Ammon's horn (tissue), 1 donor: Measurements from ENCODE around the gene CDH12.
"Not testable (repeated sequence)": the region's sequence is repeated elsewhere in the genome, so short reads cannot be mapped to it uniquely, and the experiment has no call there.

Experiments used
- DNase-seq: peaks from one replicate; pipeline ENCODE4 v3.0.0-alpha.2; 2016; ENCODE audit warnings: low spot score

Gene CDH12

GRCh38 chr5:22852807-22853660 lies at the start of gene CDH12:
Gene CDH12 (minus strand): TSS chr5:22853344.
- peak; percentile 49 for DNase-seq

- DNase-seq = no peak
These were observed 48.7 kb upstream of the CDH12 start for GRCh38 chr5:22901885-22902284.

- no peak for DNase-seq
These were observed 47.7 kb upstream of the CDH12 start for GRCh38 chr5:22900801-22901310.

- no peak for DNase-seq
These were observed 46.2 kb upstream of the CDH12 start for GRCh38 chr5:22899341-22899740.

- no peak for DNase-seq
These were observed 43.0 kb upstream of the CDH12 start for GRCh38 chr5:22896152-22896551.

- no peak for DNase-seq
These were observed 39.3 kb upstream of the CDH12 start for GRCh38 chr5:22892441-22892840.

GRCh38 chr5:22889720-22890119 lies 36.6 kb upstream of the CDH12 start:
- no peak for DNase-seq

GRCh38 chr5:22887566-22887965 lies 34.4 kb upstream of the CDH12 start:
- peak; percentile 32 for DNase-seq

- not testable (repeated sequence) for DNase-seq
These were observed 5.8 kb upstream of the CDH12 start for GRCh38 chr5:22858911-22859310.

- no peak for DNase-seq
These were observed 2.7 kb upstream of the CDH12 start for GRCh38 chr5:22855824-22856223.

- no peak for DNase-seq
These were observed 2.2 kb downstream of the CDH12 start for GRCh38 chr5:22850981-22851380.

- no peak for DNase-seq
These were observed 6.5 kb downstream of the CDH12 start for GRCh38 chr5:22846693-22847092.

- no peak for DNase-seq
These were observed 8.5 kb downstream of the CDH12 start for GRCh38 chr5:22844636-22845035.

- DNase-seq = no peak
These were observed 9.0 kb downstream of the CDH12 start for GRCh38 chr5:22844155-22844554.

GRCh38 chr5:22842574-22842973 lies 10.6 kb downstream of the CDH12 start:
- no peak for DNase-seq

- DNase-seq = no peak
These were observed 15.3 kb downstream of the CDH12 start for GRCh38 chr5:22837803-22838202.

- DNase-seq = no peak
These were observed 17.5 kb downstream of the CDH12 start for GRCh38 chr5:22835686-22836085.

GRCh38 chr5:22793463-22793862 lies 59.7 kb downstream of the CDH12 start:
- DNase-seq = no peak

GRCh38 chr5:22787807-22788206 lies 65.3 kb downstream of the CDH12 start:
- no peak for DNase-seq

GRCh38 chr5:22787398-22787797 lies 65.7 kb downstream of the CDH12 start:
- no peak for DNase-seq

- no peak for DNase-seq
These were observed 72.4 kb downstream of the CDH12 start for GRCh38 chr5:22780756-22781155.

GRCh38 chr5:22779499-22779898 lies 73.6 kb downstream of the CDH12 start:
- DNase-seq = no peak

- no peak for DNase-seq
These were observed 76.9 kb downstream of the CDH12 start for GRCh38 chr5:22776285-22776684.

- not testable (repeated sequence) for DNase-seq
These were observed 78.9 kb downstream of the CDH12 start for GRCh38 chr5:22774214-22774613.
